GOT3 (cell line): ENCODE data around the gene SEC16A.

Experiments
- DNase-seq: peaks from one replicate; lab custom pipeline; 2025; ENCODE audit warnings: mixed read lengths; lab: John Stamatoyannopoulos, UW

The SEC16A gene

GRCh38 chr9:136517950-136518349 is 35.1 kb upstream of the SEC16A start:
- no peak for DNase-seq

GRCh38 chr9:136517012-136517743 is 34.3 kb upstream of the SEC16A start:
- DNase-seq = no peak

GRCh38 chr9:136516191-136516654 is 33.4 kb upstream of the SEC16A start:
- no peak for DNase-seq

- DNase-seq = no peak
These were observed 32.4 kb upstream of the SEC16A start for GRCh38 chr9:136515276-136515675.

GRCh38 chr9:136514022-136514714 is 31.3 kb upstream of the SEC16A start:
- DNase-seq = no peak

- DNase-seq = no peak
These were observed 30.4 kb upstream of the SEC16A start for GRCh38 chr9:136513191-136513590.

GRCh38 chr9:136512651-136513071 is 29.8 kb upstream of the SEC16A start:
- DNase-seq = no peak

- DNase-seq = no peak
These were observed 29.1 kb upstream of the SEC16A start for GRCh38 chr9:136511670-136512592.

- DNase-seq = no peak
These were observed 28.4 kb upstream of the SEC16A start for GRCh38 chr9:136511144-136511669.

GRCh38 chr9:136510561-136510960 is 27.7 kb upstream of the SEC16A start:
- DNase-seq = no peak

GRCh38 chr9:136509549-136509948 is 26.7 kb upstream of the SEC16A start:
- no peak for DNase-seq

- DNase-seq = no peak
These were observed 26.1 kb upstream of the SEC16A start for GRCh38 chr9:136508729-136509500.

GRCh38 chr9:136507992-136508375 is 25.1 kb upstream of the SEC16A start:
- DNase-seq = no peak

GRCh38 chr9:136507221-136507991 is 24.6 kb upstream of the SEC16A start:
- no peak for DNase-seq

- DNase-seq = no peak
These were observed 23.6 kb upstream of the SEC16A start for GRCh38 chr9:136506425-136506824.

- DNase-seq = no peak
These were observed 22.9 kb upstream of the SEC16A start for GRCh38 chr9:136505406-136506403.

- DNase-seq = no peak
These were observed 21.9 kb upstream of the SEC16A start for GRCh38 chr9:136504512-136505348.

GRCh38 chr9:136502940-136503550 is 20.2 kb upstream of the SEC16A start:
- DNase-seq = no peak
